HG03060 (cell line): ENCODE measurements around the gene C6orf47.

Experiments
- ATAC-seq: cut with Tn5 transposase; IDR thresholded peaks from one replicate; pipeline ENCODE4 v1.9.1; 2021; ENCODE audit warnings: low read depth, moderate number of reproducible peaks; ENCODE audit not compliant: unreplicated experiment

C6orf47 gene

GRCh38 chr6:31636698-31637596 lies 23.6 kb downstream of the C6orf47 start:
- no peak for ATAC-seq

- ATAC-seq, result no peak
These were observed 25.5 kb downstream of the C6orf47 start for GRCh38 chr6:31634969-31635575.

GRCh38 chr6:31634131-31634530 lies 26.4 kb downstream of the C6orf47 start:
- ATAC-seq, result no peak

GRCh38 chr6:31633447-31633846 lies 27.1 kb downstream of the C6orf47 start:
- no peak for ATAC-seq

GRCh38 chr6:31632279-31632946 lies 28.2 kb downstream of the C6orf47 start:
- ATAC-seq, result no peak

GRCh38 chr6:31631681-31632278 lies 28.8 kb downstream of the C6orf47 start:
- no peak for ATAC-seq

GRCh38 chr6:31631209-31631608 lies 29.4 kb downstream of the C6orf47 start:
- ATAC-seq, result no peak

- no peak for ATAC-seq
These were observed 30.2 kb downstream of the C6orf47 start for GRCh38 chr6:31630177-31630934.

- ATAC-seq, result no peak
These were observed 31.6 kb downstream of the C6orf47 start for GRCh38 chr6:31629014-31629413.

- no peak for ATAC-seq
These were observed 32.8 kb downstream of the C6orf47 start for GRCh38 chr6:31627690-31628287.

- no peak for ATAC-seq
These were observed 33.6 kb downstream of the C6orf47 start for GRCh38 chr6:31626952-31627351.

GRCh38 chr6:31624070-31624469 lies 36.5 kb downstream of the C6orf47 start:
- no peak for ATAC-seq

GRCh38 chr6:31622684-31623091 lies 37.9 kb downstream of the C6orf47 start:
- ATAC-seq, result no peak

GRCh38 chr6:31621991-31622390 lies 38.6 kb downstream of the C6orf47 start:
- ATAC-seq, result no peak

GRCh38 chr6:31621320-31621939 lies 39.1 kb downstream of the C6orf47 start:
- ATAC-seq, result no peak

- peak; percentile 13 for ATAC-seq
These were observed 39.8 kb downstream of the C6orf47 start, which contains the start of gene PRRC2A for GRCh38 chr6:31620586-31621319. Gene PRRC2A, plus strand, starts transcription at chr6:31620715. Its CDS starts 2,075 bp downstream, at chr6:31622790.

GRCh38 chr6:31619805-31620585 lies 40.6 kb downstream of the C6orf47 start:
- peak; percentile 70 for ATAC-seq

- ATAC-seq, result no peak
These were observed 43.6 kb downstream of the C6orf47 start for GRCh38 chr6:31617010-31617409.
